HCT116 (cell line): ENCODE results near the gene ABHD14A.

Experiments used
- CBX3 ChIP-seq: IDR thresholded peaks from 2 replicates; pipeline ENCODE4 v1.6.1; 2012; ENCODE audit warnings: low read depth
- CTCF ChIP-seq, 3 experiments: fragments of 200-600 bp in 1 of 3; sonication (generic) in 1 of 3; IDR thresholded peaks in 2 of 3; conservative IDR thresholded peaks in 1 of 3; 2 replicates each; pipeline ENCODE4 v1.5.1; 2012 to 2017; ENCODE audit warnings: low read depth in 2 of 3, low read length in 2 of 3, antibody characterized with exemption in 1 of 3, borderline replicate concordance in 1 of 3, control low read depth in 1 of 3, mild to moderate bottlenecking in 1 of 3, mixed read lengths in 1 of 3, mixed run types in 1 of 3, moderate library complexity in 1 of 3; ENCODE audit not compliant: insufficient read depth in 1 of 3
- POLR2A ChIP-seq: IDR thresholded peaks from 2 replicates; pipeline ENCODE4 v1.7.0; 2011; ENCODE audit warnings: borderline replicate concordance; ENCODE audit not compliant: insufficient read depth, insufficient read length; ENCODE audit errors: extremely low read depth
- SIN3A ChIP-seq: IDR thresholded peaks from 2 replicates; pipeline ENCODE4 v1.6.1; 2012; ENCODE audit warnings: low read depth

DNA sequence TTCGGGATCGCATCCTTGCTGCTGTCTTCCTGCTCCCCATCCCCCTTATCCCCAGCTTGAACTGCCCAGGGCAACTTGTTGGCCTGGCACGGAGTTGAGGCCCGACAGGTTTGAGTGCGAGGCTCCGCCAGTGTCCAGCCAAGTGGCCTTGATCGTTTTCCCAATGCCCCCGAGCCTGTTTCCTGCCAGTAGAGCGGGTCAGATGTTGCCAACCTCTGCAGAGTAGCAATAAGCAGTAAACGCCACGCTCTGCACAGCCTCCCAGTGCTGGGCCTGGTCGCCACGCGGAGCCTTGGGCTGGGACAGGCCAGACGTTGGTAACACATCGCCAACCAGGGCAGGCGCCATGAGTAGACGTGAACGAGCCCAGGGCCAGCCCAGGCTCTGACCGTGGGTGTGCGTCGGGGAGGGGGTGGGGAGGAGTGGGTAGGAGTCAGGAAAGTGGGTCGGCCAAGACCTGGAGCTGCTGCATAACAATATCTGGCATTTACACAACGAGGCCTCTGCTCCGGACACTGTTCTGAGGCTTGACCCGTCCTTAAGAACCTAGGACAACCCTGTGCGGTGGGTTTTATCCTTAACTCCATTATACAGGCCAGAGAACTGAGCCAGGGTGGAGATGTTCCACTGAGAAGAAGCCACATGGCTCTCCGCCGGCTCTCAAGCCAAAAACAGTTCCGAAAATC, 444 bp upstream of the ABHD14A start:
- TF ChIP-seq CTCF (IDR thresholded peaks at IDR 0.05 in 2 of 3, conservative IDR thresholded peaks at IDR 0.05 in 1 of 3; ENCODE audit: borderline replicate concordance in 1 of 3, insufficient read depth in 1 of 3, low read depth in 2 of 3, low read length in 2 of 3) (no peak), CBX3 (no peak), POLR2A (peak; percentile 6), SIN3A (no peak)
